ENCODE data around the gene PRRC1.

The PRRC1 gene

GRCh38 chr5:127588368-127588767 is 70.9 kb downstream of the PRRC1 start:
- H4K20me1 ChIP-seq (ENCODE audit: insufficient read depth, low read length, poor library complexity, severe bottlenecking), result no peaks in the 10 kb centered on the region

GRCh38 chr5:127589309-127590030 is 72.0 kb downstream of the PRRC1 start:
- Histone ChIP-seq H3K79me2 (ENCODE audit: insufficient read depth, low read length) (no peaks in the 10 kb centered on the region), H3K4me1 (ENCODE audit: insufficient read depth, low read length, poor library complexity, severe bottlenecking) (peaks cover 7% of the 10 kb centered on the region), H3K36me3 (ENCODE audit: insufficient read depth, low read length) (no peaks in the 10 kb centered on the region), H3K4me2 (ENCODE audit: low read depth, low read length, poor library complexity, severe bottlenecking) (no peak overlapping the region), H3K9ac (ENCODE audit: low read depth, low read length, poor library complexity, severe bottlenecking) (no peak overlapping the region), H3F3A (ENCODE audit: low read depth) (no peaks in the 10 kb centered on the region), H3K4me3 (ENCODE audit: low read length, poor library complexity, severe bottlenecking) (no peak overlapping the region), H2AFZ (ENCODE audit: low read length) (no peak overlapping the region), H3K27me3 (ENCODE audit: insufficient read depth, low read length, poor library complexity, severe bottlenecking) (no peaks in the 10 kb centered on the region), H3K9me2 (replicated peaks; ENCODE audit: low read depth, low read length) (no peaks in the 10 kb centered on the region), H4K20me1 (ENCODE audit: insufficient read depth, low read length, poor library complexity, severe bottlenecking) (no peaks in the 10 kb centered on the region), H3K9me3 (ENCODE audit: insufficient read depth, low read depth, low read length) (no peaks in the 10 kb centered on the region)
- no peak for TF ChIP-seq CTCF (conservative IDR thresholded peaks at IDR 0.05; ENCODE audit: low read length)

More at GRCh38 chr5:127588368-127588767, 70.9 kb downstream of the PRRC1 start:
- H3K4me1 ChIP-seq (ENCODE audit: insufficient read depth, low read length, poor library complexity, severe bottlenecking), result peaks cover 7% of the 10 kb centered on the region
- H3K9me3 ChIP-seq (ENCODE audit: insufficient read depth, low read depth, low read length), result no peaks in the 10 kb centered on the region
- H3K4me3 ChIP-seq (ENCODE audit: low read length, poor library complexity, severe bottlenecking), result no peak overlapping the region
- H3K36me3 ChIP-seq (ENCODE audit: insufficient read depth, low read length), result no peaks in the 10 kb centered on the region
- H3K79me2 ChIP-seq (ENCODE audit: insufficient read depth, low read length), result no peaks in the 10 kb centered on the region
- H3F3A ChIP-seq (ENCODE audit: low read depth), result no peaks in the 10 kb centered on the region
- H3K9me2 ChIP-seq (replicated peaks; ENCODE audit: low read depth, low read length), result no peaks in the 10 kb centered on the region
- no peak overlapping the region for H3K4me2 ChIP-seq (ENCODE audit: low read depth, low read length, poor library complexity, severe bottlenecking)
- H3K27me3 ChIP-seq (ENCODE audit: insufficient read depth, low read length, poor library complexity, severe bottlenecking), result no peaks in the 10 kb centered on the region
- H3K9ac ChIP-seq (ENCODE audit: low read depth, low read length, poor library complexity, severe bottlenecking), result no peak overlapping the region
- no peak for TF ChIP-seq CTCF (conservative IDR thresholded peaks at IDR 0.05; ENCODE audit: low read length)
- no peak for TF ChIP-seq EZH2phosphoT487 (IDR thresholded peaks at IDR 0.05; ENCODE audit: borderline replicate concordance)
- no peak overlapping the region for H2AFZ ChIP-seq (ENCODE audit: low read length)

- Histone ChIP-seq H3K9me2 (replicated peaks; ENCODE audit: low read depth, low read length) (no peaks in the 10 kb centered on the region), H4K20me1 (ENCODE audit: insufficient read depth, low read length, poor library complexity, severe bottlenecking) (no peaks in the 10 kb centered on the region), H3F3A (ENCODE audit: low read depth) (no peaks in the 10 kb centered on the region), H3K9me3 (ENCODE audit: insufficient read depth, low read depth, low read length) (no peaks in the 10 kb centered on the region), H2AFZ (ENCODE audit: low read length) (0 out of 2 replicates have a peak overlapping the region, but pooled peaks have one; percentile 43), H3K4me2 (ENCODE audit: low read depth, low read length, poor library complexity, severe bottlenecking) (no peak overlapping the region), H3K79me2 (ENCODE audit: insufficient read depth, low read length) (no peaks in the 10 kb centered on the region), H3K27me3 (ENCODE audit: insufficient read depth, low read length, poor library complexity, severe bottlenecking) (no peaks in the 10 kb centered on the region), H3K4me1 (ENCODE audit: insufficient read depth, low read length, poor library complexity, severe bottlenecking) (peaks cover 7% of the 10 kb centered on the region), H3K9ac (ENCODE audit: low read depth, low read length, poor library complexity, severe bottlenecking) (no peak overlapping the region), H3K4me3 (ENCODE audit: low read length, poor library complexity, severe bottlenecking) (no peak overlapping the region), H3K36me3 (ENCODE audit: insufficient read depth, low read length) (no peaks in the 10 kb centered on the region)
- TF ChIP-seq CTCF (conservative IDR thresholded peaks at IDR 0.05; ENCODE audit: low read length), result no peak
These were observed 72.8 kb downstream of the PRRC1 start for GRCh38 chr5:127590156-127590722.

Measured in Loucy (cell line).